ENCODE results near the gene PCSK6. TPM values are rescaled to one million over a fixed set of nuclear protein-coding genes. Genes with fewer than 3 reads are reported as not detected.

Gene PCSK6
- total RNA-seq, 1 experiment from 2014 or later: 26.3 TPM

DNA sequence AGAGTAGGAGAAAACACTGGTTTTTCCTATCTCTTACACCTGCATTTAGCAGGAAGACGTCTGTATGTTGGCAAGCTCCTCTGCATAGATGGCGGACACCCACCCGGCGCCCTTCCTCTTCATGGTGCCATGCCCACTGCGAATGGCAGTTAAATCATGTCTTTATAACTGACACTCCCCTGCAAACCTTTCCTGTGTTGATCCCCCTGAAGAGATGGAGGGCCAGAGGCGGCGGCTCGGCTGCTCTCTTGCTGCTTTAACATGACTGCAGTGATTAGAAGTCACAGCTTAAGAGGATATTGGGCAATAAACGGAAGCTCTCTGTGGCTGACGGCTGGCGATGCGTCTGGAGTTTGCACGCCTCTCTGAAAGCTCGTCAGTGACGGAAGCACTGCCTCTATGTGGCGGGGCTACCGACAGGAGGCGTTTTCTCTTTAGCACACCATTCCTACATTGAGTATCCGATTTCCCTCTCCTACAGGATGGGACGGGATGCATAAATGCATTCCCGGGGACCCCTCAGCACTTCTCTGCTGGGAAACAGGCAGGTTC is 168.9 kb downstream of the PCSK6 start:
- H2AFZ ChIP-seq: no peak overlapping the region
- H3K4me2 ChIP-seq: no peak overlapping the region
- no peaks in the 10 kb centered on the region for H3K27me3 ChIP-seq (ENCODE audit: insufficient read depth, low read depth)
- TF ChIP-seq EZH2 (IDR thresholded peaks at IDR 0.05; ENCODE audit: low read depth): no peak
- TF ChIP-seq, protein P1, sequence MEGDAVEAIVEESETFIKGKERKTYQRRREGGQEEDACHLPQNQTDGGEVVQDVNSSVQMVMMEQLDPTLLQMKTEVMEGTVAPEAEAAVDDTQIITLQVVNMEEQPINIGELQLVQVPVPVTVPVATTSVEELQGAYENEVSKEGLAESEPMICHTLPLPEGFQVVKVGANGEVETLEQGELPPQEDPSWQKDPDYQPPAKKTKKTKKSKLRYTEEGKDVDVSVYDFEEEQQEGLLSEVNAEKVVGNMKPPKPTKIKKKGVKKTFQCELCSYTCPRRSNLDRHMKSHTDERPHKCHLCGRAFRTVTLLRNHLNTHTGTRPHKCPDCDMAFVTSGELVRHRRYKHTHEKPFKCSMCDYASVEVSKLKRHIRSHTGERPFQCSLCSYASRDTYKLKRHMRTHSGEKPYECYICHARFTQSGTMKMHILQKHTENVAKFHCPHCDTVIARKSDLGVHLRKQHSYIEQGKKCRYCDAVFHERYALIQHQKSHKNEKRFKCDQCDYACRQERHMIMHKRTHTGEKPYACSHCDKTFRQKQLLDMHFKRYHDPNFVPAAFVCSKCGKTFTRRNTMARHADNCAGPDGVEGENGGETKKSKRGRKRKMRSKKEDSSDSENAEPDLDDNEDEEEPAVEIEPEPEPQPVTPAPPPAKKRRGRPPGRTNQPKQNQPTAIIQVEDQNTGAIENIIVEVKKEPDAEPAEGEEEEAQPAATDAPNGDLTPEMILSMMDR (conservative IDR thresholded peaks at IDR 0.05): no peak
- H3K36me3 ChIP-seq (ENCODE audit: low read depth): no peaks in the 10 kb centered on the region
- no peaks in the 10 kb centered on the region for H4K20me1 ChIP-seq (ENCODE audit: insufficient read depth)
- H3K4me1 ChIP-seq (replicated peaks; ENCODE audit: insufficient read depth): no peaks in the 10 kb centered on the region
- H3K4me3 ChIP-seq: no peak overlapping the region
- BruUV-seq (replicated peaks): no TSS peak
- no peaks in the 10 kb centered on the region for H3K9me2 ChIP-seq (ENCODE audit: insufficient read depth)
- H3F3A ChIP-seq (ENCODE audit: insufficient read depth, low read depth): no peaks in the 10 kb centered on the region
- no peaks in the 10 kb centered on the region for H3K79me2 ChIP-seq (ENCODE audit: low read depth)
- no peak for DNase-seq
- POLR2A ChIA-PET (ENCODE audit: unreplicated experiment): no interaction called here
- CTCF ChIA-PET: no interaction called here
- intact Hi-C loops (cut with micrococcal nuclease; ENCODE audit: unreplicated experiment): no loop called here
- H3K27ac ChIP-seq: no peak overlapping the region
- no peaks in the 10 kb centered on the region for H3K9me3 ChIP-seq (ENCODE audit: insufficient read depth, low read depth)

DNA sequence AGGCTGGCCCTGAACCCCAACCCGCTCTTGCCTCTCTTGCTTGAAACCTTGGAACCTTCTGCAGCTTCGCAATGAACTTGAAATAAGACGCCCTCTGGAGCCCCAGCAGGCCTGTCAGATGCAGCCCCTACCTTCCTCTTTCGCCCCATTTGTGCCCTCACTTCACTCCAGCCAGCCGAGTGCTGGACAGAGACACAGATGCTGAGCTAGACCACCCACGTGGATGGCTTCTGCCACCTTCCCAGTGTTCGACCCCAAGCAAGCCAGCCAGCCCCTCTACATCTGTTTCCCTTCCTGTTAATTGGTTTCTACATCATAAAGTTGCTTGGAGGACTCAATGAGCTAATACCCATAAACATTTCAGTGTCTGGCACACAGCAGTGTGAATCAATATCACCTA is 170.7 kb downstream of the PCSK6 start:
- CTCF ChIA-PET: no interaction called here
- TF ChIP-seq EZH2 (IDR thresholded peaks at IDR 0.05; ENCODE audit: low read depth): no peak
- TF ChIP-seq, protein P1 (conservative IDR thresholded peaks at IDR 0.05): no peak
- Histone ChIP-seq H4K20me1 (ENCODE audit: insufficient read depth) (no peaks in the 10 kb centered on the region), H3K9me3 (ENCODE audit: insufficient read depth, low read depth) (no peaks in the 10 kb centered on the region), H3K4me2 (no peak overlapping the region), H3F3A (ENCODE audit: insufficient read depth, low read depth) (no peaks in the 10 kb centered on the region), H3K4me1 (replicated peaks; ENCODE audit: insufficient read depth) (no peaks in the 10 kb centered on the region), H3K27me3 (ENCODE audit: insufficient read depth, low read depth) (no peaks in the 10 kb centered on the region), H3K27ac (no peak overlapping the region), H3K4me3 (no peak overlapping the region), H3K36me3 (ENCODE audit: low read depth) (no peaks in the 10 kb centered on the region), H2AFZ (no peak overlapping the region), H3K79me2 (ENCODE audit: low read depth) (no peaks in the 10 kb centered on the region), H3K9me2 (ENCODE audit: insufficient read depth) (no peaks in the 10 kb centered on the region)
- intact Hi-C loops (cut with micrococcal nuclease; ENCODE audit: unreplicated experiment): no loop called here
- no TSS peak for BruUV-seq (replicated peaks)
- no peak for DNase-seq
- POLR2A ChIA-PET (ENCODE audit: unreplicated experiment): no interaction called here

DNA sequence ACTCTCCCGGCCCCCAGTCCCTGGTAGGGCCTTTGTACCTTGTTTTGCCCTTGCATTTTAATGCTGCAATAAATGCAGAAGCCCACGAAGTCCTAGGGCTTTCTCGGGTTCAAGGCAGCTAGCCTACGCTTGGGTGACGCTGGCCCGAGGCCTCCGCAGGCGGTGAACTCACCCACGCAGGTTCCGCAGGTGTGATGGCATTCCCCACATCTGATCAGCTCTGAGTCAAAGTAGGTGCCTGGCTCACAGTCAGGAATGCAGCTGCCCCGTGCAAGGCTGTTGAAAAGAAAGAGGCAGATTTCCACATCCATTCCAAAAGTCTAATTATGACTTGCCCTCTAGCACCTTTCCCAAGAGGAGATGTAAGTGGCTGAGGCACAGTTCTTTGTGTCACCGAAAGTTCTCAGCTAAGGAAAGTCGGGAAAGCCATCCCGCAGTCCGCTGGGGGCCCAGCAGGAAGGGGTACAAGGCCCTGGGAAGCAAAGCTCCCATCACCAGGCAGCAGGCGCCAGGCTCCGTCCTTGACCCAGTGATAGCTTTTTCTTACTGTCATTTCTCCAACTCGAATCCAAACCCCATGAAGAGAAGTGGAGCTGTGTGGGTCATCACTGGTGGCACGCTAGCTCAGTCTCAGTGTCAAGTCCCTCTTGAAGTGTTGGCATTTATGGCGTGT is 171.2 kb downstream of the PCSK6 start:
- ChIA-PET POLR2A (ENCODE audit: unreplicated experiment) (no interaction called here), CTCF (no interaction called here)
- Histone ChIP-seq H3K36me3 (ENCODE audit: low read depth) (no peaks in the 10 kb centered on the region), H3K27ac (no peak overlapping the region), H3F3A (ENCODE audit: insufficient read depth, low read depth) (no peaks in the 10 kb centered on the region), H3K79me2 (ENCODE audit: low read depth) (no peaks in the 10 kb centered on the region), H2AFZ (no peak overlapping the region), H3K9me2 (ENCODE audit: insufficient read depth) (no peaks in the 10 kb centered on the region), H4K20me1 (ENCODE audit: insufficient read depth) (no peaks in the 10 kb centered on the region), H3K9me3 (ENCODE audit: insufficient read depth, low read depth) (no peaks in the 10 kb centered on the region), H3K4me2 (no peak overlapping the region), H3K4me3 (no peak overlapping the region), H3K27me3 (ENCODE audit: insufficient read depth, low read depth) (no peaks in the 10 kb centered on the region), H3K4me1 (replicated peaks; ENCODE audit: insufficient read depth) (no peaks in the 10 kb centered on the region)
- no peak for DNase-seq
- TF ChIP-seq, protein P1 (conservative IDR thresholded peaks at IDR 0.05): no peak
- no peak for TF ChIP-seq EZH2 (IDR thresholded peaks at IDR 0.05; ENCODE audit: low read depth)
- intact Hi-C loops (cut with micrococcal nuclease; ENCODE audit: unreplicated experiment): no loop called here
- BruUV-seq (replicated peaks): no TSS peak
